Measurements from ENCODE around the gene GPR162.
"Not testable (repeated sequence)": the region's sequence is repeated elsewhere in the genome, so short reads cannot be mapped to it uniquely, and the experiment has no call there.

GPR162 gene

GRCh38 chr12:6863033-6863432 lies 41.4 kb downstream of the GPR162 start:
- DNase-seq: no peak

GRCh38 chr12:6863586-6864321 lies 42.1 kb downstream of the GPR162 start:
- DNase-seq: no peak

DNA sequence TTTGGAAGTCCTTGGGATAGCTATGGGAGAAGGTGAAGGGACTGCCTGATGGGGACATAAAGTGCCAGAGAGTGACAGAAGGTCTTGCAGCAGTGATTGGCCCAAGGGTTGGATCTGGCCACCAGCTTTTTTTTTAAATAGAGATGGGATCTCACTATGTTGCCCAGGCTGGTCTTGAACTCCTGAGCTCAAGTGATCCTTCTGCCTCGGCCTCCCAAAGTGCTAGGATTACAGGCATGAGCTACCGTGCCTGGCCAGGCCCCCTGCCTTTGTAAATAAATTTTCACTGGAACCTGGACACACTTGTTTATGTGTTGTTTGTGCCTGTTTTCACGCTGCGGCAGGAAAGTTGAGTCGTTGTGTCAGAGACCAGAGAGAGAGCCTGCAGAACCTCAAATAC lies 43.7 kb downstream of the GPR162 start:
- not testable (repeated sequence) for DNase-seq

DNA sequence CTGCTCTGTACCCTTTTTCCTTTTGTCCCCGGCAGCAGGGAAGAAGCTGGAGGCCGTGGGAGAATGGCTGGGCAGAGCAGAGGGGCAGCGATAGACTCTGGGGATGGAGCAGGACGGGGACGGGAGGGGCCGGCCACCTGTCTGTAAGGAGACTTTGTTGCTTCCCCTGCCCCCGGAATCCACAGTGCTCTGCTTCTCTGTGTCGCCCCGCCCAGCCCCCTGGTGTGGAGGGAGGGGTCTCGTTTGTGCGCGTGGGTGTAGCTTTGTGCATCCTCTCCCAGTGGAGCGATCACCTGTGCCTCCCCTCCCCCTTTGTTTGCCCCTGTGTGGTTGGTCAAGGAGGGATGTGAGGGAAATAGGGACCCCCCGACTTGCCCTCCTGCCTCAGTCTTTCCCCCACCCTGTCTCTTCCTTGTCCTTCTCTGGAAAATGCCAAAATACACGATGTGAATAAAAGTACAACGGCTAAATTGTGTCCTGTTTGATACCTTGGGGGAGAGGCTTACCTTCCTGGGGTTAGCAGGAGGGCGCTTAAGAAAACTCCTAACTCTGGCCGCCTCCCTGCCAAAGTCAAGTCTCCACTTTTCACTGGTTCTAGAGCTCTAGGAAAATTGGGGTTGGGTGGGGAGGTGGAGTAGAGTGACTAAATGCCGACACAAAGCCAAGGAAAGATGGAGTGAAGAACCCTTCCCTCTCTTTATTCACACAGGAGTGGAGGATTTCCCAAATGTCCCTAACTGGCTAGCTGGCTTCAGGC lies 44.7 kb downstream of the GPR162 start:
- no peak for DNase-seq

DNA sequence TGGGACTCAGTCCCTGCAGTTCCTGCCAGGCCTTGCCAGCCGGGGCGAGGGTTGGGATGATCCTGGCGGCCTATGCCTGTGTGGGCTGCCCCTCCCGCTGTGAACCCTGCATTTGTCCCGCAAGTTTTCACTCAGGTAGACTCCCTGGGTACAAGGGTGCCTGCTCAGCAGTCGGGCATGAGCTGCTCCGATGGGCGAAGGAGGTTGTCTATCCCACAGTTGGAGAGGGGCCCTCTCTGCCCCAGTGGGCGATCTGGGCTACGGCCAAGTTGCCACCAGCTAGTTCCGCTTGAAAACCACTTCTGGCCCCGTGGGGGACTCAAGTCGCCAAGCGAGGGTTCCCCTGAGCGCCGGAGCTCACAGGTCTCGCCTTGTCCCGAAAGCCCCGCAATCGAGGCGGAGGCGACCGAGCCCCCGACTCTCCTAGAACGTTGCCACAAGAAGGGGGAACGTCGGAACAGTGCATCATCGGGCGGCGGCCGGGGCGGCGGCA lies 45.3 kb downstream of the GPR162 start:
- no peak for DNase-seq

DNA sequence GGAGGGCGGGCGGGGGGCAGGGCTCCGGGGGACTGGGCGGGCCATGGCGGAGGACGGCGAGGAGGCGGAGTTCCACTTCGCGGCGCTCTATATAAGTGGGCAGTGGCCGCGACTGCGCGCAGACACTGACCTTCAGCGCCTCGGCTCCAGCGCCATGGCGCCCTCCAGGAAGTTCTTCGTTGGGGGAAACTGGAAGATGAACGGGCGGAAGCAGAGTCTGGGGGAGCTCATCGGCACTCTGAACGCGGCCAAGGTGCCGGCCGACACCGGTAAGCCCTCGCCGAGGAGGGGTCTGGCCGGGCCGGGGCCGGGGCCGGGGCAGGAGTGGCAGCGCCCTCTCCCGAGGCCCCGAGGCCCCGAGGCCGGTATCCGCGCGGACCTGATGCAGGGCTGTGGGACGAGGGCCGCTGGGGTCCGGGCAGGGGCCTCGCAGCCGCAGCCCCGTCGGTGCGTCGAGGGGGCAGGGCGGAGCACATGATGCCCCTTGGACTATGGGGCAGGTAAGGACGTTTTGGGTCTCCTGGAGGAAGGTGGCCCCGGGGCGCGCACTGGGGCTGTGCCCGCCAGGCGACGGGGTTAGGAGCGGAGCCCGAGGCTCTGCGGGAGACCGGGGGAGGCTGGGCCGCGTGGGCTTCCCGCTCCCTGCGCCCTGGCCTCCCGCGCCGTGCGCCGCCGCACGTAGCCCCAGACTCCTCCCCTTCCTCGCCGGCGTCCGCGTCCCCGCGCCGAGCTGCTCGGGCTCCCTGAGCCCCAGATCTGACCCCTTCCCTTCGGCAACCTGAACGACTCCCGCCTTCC lies 46.0 kb downstream of the GPR162 start, which contains the start of gene TPI1:
Gene TPI1 (plus strand): TSS at position 119 of the 798 bp plus-strand sequence. CDS start 36 bp downstream, at position 155.
- DNase-seq: no peak

GRCh38 chr12:6868211-6869048 lies 46.8 kb downstream of the GPR162 start:
- DNase-seq: no peak

- peak; percentile 32 for DNase-seq
Observed at GRCh38 chr12:6869049-6870021, 47.7 kb downstream of the GPR162 start.

DNA sequence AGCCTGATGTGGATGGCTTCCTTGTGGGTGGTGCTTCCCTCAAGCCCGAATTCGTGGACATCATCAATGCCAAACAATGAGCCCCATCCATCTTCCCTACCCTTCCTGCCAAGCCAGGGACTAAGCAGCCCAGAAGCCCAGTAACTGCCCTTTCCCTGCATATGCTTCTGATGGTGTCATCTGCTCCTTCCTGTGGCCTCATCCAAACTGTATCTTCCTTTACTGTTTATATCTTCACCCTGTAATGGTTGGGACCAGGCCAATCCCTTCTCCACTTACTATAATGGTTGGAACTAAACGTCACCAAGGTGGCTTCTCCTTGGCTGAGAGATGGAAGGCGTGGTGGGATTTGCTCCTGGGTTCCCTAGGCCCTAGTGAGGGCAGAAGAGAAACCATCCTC lies 48.7 kb downstream of the GPR162 start:
- DNase-seq: not testable (repeated sequence)

DNA sequence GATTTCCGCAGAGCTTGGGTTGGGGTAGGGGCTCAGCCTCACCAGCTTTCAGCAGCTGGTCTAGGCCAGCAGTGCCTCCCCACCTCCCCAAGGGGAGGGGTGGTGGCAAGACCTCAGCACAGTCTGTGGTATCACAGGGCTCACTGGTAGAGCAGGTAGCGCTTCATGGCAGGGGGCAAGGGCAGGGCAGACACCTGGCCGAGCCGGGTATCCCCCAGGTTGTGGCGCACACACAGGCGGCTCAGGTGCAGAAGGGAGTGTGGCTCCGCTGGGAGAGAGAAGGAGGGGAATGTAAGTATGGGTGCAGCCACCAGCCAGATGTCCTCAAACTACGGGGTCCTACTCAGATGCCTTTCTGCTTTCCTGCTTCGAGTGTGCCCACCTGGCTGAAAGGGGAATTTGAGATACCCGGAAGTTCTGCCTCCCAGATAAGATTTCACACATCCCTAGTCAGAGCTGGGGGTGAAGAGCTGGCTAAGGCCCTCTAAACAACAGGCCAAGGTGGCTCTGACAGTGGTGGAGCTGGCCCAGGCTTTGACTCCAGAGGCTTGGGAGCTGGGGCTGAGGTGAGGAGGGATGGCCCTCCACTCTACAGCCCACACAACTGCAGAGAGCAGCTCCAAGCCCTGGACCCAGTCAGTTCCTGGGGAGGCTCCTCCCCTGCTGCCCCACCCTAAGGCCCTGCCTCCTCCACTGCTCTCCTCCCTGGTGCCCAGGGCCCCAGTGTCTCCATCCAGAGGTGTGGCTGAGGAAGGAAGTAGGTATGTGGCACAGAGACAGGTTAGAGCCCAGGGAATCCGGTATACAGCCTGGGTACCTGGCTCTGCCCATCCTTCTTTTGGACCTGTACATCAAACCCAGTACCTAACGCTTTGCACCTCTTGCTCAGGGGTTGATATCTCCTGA lies 49.7 kb downstream of the GPR162 start:
- DNase-seq: no peak

- DNase-seq: no peak
Observed at GRCh38 chr12:6872073-6873048, 50.7 kb downstream of the GPR162 start.

DNA sequence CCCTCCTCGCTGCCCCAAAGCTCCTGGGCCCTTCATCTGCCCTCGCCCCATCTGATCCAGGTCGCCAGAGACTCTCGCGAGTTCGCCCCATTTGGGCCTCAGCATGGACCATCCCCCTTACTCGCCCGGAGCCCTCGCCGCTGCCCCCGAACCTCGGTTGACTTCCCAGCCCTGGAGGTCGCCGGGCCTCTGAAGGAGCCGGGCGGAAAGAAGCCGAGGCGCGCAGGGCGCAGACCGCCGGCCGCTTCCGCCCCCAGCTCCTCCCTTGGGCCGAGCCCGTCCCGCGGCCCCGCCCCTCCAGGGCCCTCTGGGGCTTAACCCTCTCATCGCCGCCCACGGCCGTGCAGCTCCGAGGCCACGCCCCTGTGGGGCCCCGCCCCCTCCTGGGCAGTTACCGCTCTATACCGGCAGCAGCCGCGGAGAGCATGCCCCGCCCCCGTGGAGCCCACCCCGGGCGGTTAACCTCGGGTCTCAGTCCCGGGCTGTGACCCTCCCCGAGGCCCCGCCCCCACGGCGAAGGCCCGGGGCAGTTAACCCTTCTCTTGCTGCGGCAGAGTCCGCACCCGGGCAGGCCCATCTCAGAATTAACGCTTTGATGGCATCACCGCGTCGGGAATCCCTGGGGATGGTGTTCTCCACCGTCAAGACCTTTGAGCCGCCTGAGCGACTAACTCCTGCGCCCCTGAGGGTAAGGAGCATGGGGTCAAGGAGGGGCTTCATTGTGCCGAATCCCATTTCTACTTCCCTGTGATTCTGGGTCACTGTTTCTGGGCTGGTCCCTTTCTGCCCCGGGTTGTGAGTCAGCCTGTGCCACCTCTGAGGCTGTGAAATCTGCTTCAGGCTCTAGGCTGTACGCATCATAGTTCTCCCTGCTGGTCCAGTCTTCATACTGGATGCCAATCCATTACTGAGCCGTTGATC lies 51.7 kb downstream of the GPR162 start, which contains the start of gene SPSB2:
Gene SPSB2 (minus strand): TSS at position 210 of the 921 bp plus-strand sequence. CDS start 402 bp downstream, outside the sequence.
- peak; percentile 82 for DNase-seq

GRCh38 chr12:6874015-6874368 lies 52.4 kb downstream of the GPR162 start:
- not testable (repeated sequence) for DNase-seq
